Measurements from ENCODE around the gene FNBP1L.

DNA sequence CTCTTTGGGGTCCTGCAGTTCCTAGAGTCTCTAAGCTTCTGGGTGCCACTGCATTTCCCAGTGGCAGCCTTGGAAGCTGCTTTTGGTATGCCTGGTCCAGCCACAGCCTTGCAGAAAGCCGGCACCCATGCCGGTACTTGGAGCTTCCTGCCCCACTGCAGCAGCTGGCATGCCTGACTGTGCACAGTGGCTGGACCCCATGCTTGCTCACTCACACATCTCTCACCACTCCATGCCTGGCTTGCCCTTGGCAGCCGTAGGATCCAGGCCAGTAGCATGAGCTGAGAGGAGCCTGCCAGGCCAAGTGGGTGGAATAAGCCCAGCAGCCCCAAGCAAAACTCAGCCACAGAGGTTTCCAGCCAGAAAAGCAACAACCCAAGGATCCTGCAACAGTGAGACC, 20.3 kb upstream of the FNBP1L start:
- no peak for TF ChIP-seq POLR2A (IDR thresholded peaks at IDR 0.05; ENCODE audit: low read depth, low read length)
- no peak for TF ChIP-seq POLR2AphosphoS5 (IDR thresholded peaks at IDR 0.05; ENCODE audit: low read depth, low read length)
- TF ChIP-seq TAF1 (IDR thresholded peaks at IDR 0.05; ENCODE audit: low read depth, low read length): no peak
- no peak for TF ChIP-seq SPI1 (IDR thresholded peaks at IDR 0.05; ENCODE audit: low read depth, low read length)
- TF ChIP-seq POU2F2 (IDR thresholded peaks at IDR 0.05; ENCODE audit: low read depth, low read length): no peak
- no peak for TF ChIP-seq PAX5 (IDR thresholded peaks at IDR 0.05; ENCODE audit: insufficient read depth, low read length, severe bottlenecking)

Measured in GM12891 (cell line).